ENCODE data around the gene ZMIZ1.

ZMIZ1 gene

DNA sequence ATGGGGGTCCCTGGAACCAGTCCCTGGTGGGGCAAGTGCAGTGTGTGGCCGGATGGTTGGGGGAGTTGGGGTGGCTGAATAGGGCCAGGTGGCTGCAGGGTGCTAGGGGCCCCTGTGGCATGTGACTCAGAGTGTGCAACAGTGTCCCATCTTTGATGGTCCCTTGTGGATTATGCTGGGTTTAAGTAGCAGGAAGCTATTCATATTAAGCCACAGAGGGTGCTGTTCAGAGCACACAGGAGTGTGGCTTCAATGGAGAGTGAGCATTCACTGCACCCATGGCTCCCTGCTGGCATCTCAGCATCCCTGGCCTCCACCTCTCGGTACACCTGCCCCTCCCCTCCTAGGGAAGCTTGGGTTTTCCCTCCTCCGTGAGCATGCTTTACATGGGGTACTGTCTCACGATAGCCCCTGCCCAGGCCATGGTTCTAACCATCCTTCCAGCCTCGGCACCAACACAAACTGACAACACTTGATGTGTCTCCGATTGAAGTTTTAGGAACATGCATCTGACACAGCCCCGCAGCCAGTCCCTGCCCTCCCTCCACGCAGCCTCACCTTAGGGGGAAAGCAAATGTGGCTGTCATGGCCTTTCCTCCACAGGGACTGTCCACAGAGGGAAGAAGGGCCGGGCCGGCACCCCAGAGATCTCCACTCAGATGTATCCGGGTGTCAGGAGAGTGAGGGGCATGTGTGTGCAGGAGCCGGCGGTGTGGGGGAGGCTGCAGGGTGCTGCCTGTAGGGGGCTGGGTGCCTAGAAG is 248.1 kb downstream of the ZMIZ1 start:
- Histone ChIP-seq H3K4me3 (ENCODE audit: low read length) (no peak overlapping the region), H3K9ac (ENCODE audit: low read depth, low read length) (no peak overlapping the region), H3K9me3 (ENCODE audit: insufficient read depth, low read depth, low read length) (no peaks in the 10 kb centered on the region), H3K36me3 (ENCODE audit: insufficient read depth, low read depth, low read length) (peaks cover 20% of the 10 kb centered on the region), H3K27ac (ENCODE audit: low read length) (no peak overlapping the region), H3K4me1 (ENCODE audit: insufficient read depth, low read length) (peaks cover 20% of the 10 kb centered on the region), H3K27me3 (ENCODE audit: insufficient read depth, low read length) (no peaks in the 10 kb centered on the region)

DNA sequence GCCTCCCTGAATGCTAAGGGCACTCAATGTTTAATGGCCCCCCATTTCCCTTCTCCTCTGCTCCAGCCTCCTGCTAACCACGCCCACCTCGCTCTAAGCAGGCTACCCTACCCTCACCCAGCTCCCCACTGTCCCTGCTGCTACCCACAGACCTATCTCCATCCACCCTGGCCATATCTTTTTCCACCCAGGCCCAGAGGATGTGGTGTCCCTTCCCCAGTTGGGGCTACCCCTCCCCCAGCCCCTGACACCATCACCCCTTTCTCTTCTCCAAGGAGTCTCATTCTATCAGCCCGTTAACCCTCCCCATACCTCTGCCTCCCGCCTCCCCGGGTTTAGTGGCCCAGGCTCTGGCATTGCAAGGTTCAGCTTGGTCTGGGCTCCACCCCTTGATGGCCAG is 249.6 kb downstream of the ZMIZ1 start:
- peaks cover 20% of the 10 kb centered on the region for H3K4me1 ChIP-seq (ENCODE audit: insufficient read depth, low read length)
- no peak overlapping the region for H3K4me3 ChIP-seq (ENCODE audit: low read length)
- H3K9me3 ChIP-seq (ENCODE audit: insufficient read depth, low read depth, low read length), result no peaks in the 10 kb centered on the region
- H3K9ac ChIP-seq (ENCODE audit: low read depth, low read length), result no peak overlapping the region
- no peak overlapping the region for H3K27ac ChIP-seq (ENCODE audit: low read length)
- no peaks in the 10 kb centered on the region for H3K27me3 ChIP-seq (ENCODE audit: insufficient read depth, low read length)
- peaks cover 15% of the 10 kb centered on the region; the same call in 1 of the 2 replicates for H3K36me3 ChIP-seq (ENCODE audit: insufficient read depth, low read depth, low read length)

GRCh38 chr10:79319115-79319771 is 250.5 kb downstream of the ZMIZ1 start:
- no peak overlapping the region for H3K9ac ChIP-seq (ENCODE audit: low read depth, low read length)
- H3K36me3 ChIP-seq (ENCODE audit: insufficient read depth, low read depth, low read length), result peaks cover 15% of the 10 kb centered on the region; the same call in 1 of the 2 replicates
- peaks cover 20% of the 10 kb centered on the region for H3K4me1 ChIP-seq (ENCODE audit: insufficient read depth, low read length)
- no peak overlapping the region for H3K27ac ChIP-seq (ENCODE audit: low read length)
- H3K4me3 ChIP-seq (ENCODE audit: low read length), result no peak overlapping the region
- no peaks in the 10 kb centered on the region for H3K9me3 ChIP-seq (ENCODE audit: insufficient read depth, low read depth, low read length)
- no peaks in the 10 kb centered on the region for H3K27me3 ChIP-seq (ENCODE audit: insufficient read depth, low read length)

DNA sequence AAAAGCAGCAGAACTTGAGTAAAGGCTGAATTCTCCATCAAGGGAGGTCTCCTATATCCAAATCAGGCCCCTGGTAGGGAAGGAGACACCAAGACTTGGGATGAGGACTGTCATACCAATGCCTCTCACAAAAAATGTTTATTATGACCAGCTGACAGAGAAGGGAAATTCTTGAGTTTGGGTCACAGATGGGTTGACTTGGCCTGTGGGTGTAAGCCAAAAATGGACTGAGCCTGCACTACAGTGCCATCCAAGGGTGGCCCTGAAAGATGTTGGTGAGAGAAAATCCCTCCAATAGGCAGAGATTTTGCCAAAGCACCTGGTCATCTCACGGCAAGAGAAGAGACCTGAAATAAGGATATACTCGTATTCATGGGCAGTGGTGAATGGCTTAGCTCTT is 251.6 kb downstream of the ZMIZ1 start:
- no peaks in the 10 kb centered on the region for H3K27me3 ChIP-seq (ENCODE audit: insufficient read depth, low read length)
- peaks cover 9% of the 10 kb centered on the region; the same call in 1 of the 2 replicates for H3K36me3 ChIP-seq (ENCODE audit: insufficient read depth, low read depth, low read length)
- H3K27ac ChIP-seq (ENCODE audit: low read length), result no peak overlapping the region
- no peak overlapping the region for H3K4me3 ChIP-seq (ENCODE audit: low read length)
- H3K9me3 ChIP-seq (ENCODE audit: insufficient read depth, low read depth, low read length), result no peaks in the 10 kb centered on the region
- peaks cover 20% of the 10 kb centered on the region for H3K4me1 ChIP-seq (ENCODE audit: insufficient read depth, low read length)
- no peak overlapping the region for H3K9ac ChIP-seq (ENCODE audit: low read depth, low read length)

DNA sequence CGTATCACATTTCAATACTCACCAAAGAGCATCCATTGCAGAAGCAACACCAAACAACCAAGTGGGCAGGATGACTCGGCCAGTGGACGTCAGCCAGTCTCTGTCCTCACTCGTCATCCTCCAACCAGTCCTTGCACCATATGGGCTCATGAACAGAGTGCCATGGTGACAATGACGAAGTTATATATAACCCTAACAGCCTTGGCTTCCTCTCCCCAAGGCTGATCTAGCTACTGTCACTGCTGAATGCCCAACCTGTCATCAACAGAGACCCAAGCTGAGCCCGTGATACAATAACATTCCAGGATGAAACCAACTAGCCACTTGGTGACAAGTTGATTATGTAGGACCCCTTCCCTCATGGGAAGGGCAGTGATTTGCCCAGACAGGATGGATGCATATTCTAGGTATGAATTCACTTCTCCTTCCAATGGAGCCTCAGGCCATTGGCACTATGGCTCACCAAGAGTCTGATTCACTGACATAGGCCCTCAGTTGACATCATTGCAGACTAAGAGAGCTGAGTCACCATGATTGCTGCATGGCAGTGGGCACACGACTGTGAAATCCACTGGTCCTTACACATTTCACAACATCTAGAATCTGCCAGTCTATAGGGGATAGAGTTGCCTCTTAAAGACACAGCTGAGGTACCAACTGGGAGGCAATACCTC is 252.2 kb downstream of the ZMIZ1 start:
- no peak overlapping the region for H3K4me3 ChIP-seq (ENCODE audit: low read length)
- no peaks in the 10 kb centered on the region for H3K27me3 ChIP-seq (ENCODE audit: insufficient read depth, low read length)
- H3K27ac ChIP-seq (ENCODE audit: low read length), result no peak overlapping the region
- H3K4me1 ChIP-seq (ENCODE audit: insufficient read depth, low read length), result peaks cover 20% of the 10 kb centered on the region
- no peak overlapping the region for H3K9ac ChIP-seq (ENCODE audit: low read depth, low read length)
- no peaks in the 10 kb centered on the region for H3K9me3 ChIP-seq (ENCODE audit: insufficient read depth, low read depth, low read length)
- H3K36me3 ChIP-seq (ENCODE audit: insufficient read depth, low read depth, low read length), result peaks cover 3% of the 10 kb centered on the region; the same call in 1 of the 2 replicates

GRCh38 chr10:79321494-79321882 is 252.7 kb downstream of the ZMIZ1 start:
- H3K4me3 ChIP-seq (ENCODE audit: low read length), result no peak overlapping the region
- H3K9ac ChIP-seq (ENCODE audit: low read depth, low read length), result no peak overlapping the region
- H3K4me1 ChIP-seq (ENCODE audit: insufficient read depth, low read length), result peaks cover 18% of the 10 kb centered on the region
- H3K36me3 ChIP-seq (ENCODE audit: insufficient read depth, low read depth, low read length), result no peaks in the 10 kb centered on the region
- no peaks in the 10 kb centered on the region for H3K9me3 ChIP-seq (ENCODE audit: insufficient read depth, low read depth, low read length)
- H3K27ac ChIP-seq (ENCODE audit: low read length), result no peak overlapping the region
- no peaks in the 10 kb centered on the region for H3K27me3 ChIP-seq (ENCODE audit: insufficient read depth, low read length)

DNA sequence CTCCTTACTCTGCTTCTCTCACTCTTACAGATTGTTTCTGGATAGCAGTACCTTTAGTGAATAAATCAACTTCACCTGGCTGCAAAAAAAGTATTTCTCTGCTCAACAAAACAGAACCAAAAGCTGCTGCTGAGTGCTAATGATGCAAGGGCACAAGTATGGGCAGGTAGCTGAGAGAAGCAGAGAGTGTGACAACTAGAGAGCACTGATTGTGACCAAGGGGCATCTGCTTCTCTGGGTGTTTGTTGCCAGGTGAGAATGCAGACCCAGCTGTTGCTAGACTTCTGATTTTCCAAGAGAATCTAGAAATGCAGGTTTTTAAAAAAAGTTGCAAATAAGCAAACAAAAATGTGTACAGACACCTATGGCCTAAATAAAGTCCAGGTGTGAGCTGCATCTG is 253.2 kb downstream of the ZMIZ1 start:
- Histone ChIP-seq H3K9me3 (ENCODE audit: insufficient read depth, low read depth, low read length) (no peaks in the 10 kb centered on the region), H3K27ac (ENCODE audit: low read length) (no peak overlapping the region), H3K4me3 (ENCODE audit: low read length) (no peak overlapping the region), H3K36me3 (ENCODE audit: insufficient read depth, low read depth, low read length) (no peaks in the 10 kb centered on the region), H3K9ac (ENCODE audit: low read depth, low read length) (no peak overlapping the region), H3K4me1 (ENCODE audit: insufficient read depth, low read length) (peaks cover 14% of the 10 kb centered on the region), H3K27me3 (ENCODE audit: insufficient read depth, low read length) (no peaks in the 10 kb centered on the region)

DNA sequence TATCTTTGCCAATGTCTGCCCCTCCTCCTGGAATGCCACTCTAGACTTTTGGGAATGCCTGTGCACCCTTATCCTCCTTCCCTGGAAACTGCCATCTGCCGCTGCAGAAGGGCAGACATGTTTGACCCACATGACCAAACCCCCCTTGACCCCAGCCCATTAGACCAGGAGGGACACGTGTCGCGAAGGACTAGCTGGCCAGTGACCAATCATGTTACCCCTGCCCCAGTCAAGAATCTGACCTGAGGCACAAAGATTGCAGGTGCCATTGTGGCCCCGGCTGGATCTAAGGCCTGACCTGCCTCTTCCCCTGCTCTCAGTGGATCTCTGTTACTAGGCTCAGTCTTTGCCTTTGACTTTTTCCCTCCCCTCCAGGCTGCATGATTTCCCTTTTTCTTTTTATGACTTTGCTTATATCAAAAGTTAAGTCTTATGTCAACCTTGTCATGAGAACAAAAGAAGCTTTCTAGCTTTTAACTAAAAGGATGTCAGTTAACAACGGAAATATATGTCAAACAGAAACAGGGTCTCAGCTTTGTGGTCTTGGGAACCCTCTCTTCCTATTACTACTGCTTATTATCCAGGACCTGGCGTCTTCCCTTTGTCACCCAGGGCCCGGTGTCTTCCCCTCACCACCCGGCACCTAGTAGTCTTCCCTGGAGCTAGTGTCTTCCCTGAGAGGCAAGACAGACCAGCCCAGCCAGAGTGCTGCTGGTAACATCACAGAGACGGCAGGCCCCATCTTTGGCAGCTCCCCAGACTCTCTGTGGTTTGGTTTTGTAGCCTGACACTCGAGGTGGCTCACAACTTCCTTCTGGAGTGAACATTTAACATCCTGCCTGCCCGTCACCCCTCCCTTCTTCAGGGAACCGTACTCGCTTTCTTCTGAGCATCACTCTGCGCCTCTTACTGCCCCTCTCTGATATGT is 254.1 kb downstream of the ZMIZ1 start:
- H3K9ac ChIP-seq (ENCODE audit: low read depth, low read length), result no peak overlapping the region
- no peak overlapping the region for H3K27ac ChIP-seq (ENCODE audit: low read length)
- no peaks in the 10 kb centered on the region for H3K9me3 ChIP-seq (ENCODE audit: insufficient read depth, low read depth, low read length)
- no peak overlapping the region for H3K4me3 ChIP-seq (ENCODE audit: low read length)
- peaks cover 4% of the 10 kb centered on the region for H3K4me1 ChIP-seq (ENCODE audit: insufficient read depth, low read length)
- H3K36me3 ChIP-seq (ENCODE audit: insufficient read depth, low read depth, low read length), result no peaks in the 10 kb centered on the region
- H3K27me3 ChIP-seq (ENCODE audit: insufficient read depth, low read length), result no peaks in the 10 kb centered on the region

DNA sequence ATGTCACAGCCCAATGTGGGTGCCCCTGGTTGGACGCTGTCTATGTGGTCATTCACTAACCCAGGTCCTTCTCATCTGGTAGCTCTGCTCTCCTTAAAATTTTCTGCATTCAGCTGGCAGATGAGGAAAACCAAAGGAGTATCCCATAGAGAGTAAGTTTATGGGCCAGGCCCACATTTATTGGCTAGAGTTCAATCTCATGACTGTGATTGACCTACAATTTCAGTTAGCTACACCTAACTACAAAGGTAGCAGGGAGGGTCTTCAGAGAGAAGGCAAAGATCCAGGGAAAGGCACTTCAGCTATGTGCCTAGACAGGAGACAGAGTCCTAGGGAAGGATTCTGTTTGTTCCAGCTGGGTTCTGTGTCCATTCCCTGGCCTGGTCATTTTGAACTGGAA is 254.8 kb downstream of the ZMIZ1 start:
- H3K27me3 ChIP-seq (ENCODE audit: insufficient read depth, low read length), result no peaks in the 10 kb centered on the region
- H3K4me1 ChIP-seq (ENCODE audit: insufficient read depth, low read length), result no peaks in the 10 kb centered on the region
- H3K27ac ChIP-seq (ENCODE audit: low read length), result no peak overlapping the region
- H3K9me3 ChIP-seq (ENCODE audit: insufficient read depth, low read depth, low read length), result no peaks in the 10 kb centered on the region
- H3K36me3 ChIP-seq (ENCODE audit: insufficient read depth, low read depth, low read length), result no peaks in the 10 kb centered on the region
- H3K9ac ChIP-seq (ENCODE audit: low read depth, low read length), result no peak overlapping the region
- H3K4me3 ChIP-seq (ENCODE audit: low read length), result no peak overlapping the region

GRCh38 chr10:79324032-79324695 is 255.4 kb downstream of the ZMIZ1 start:
- Histone ChIP-seq H3K27ac (ENCODE audit: low read length) (no peak overlapping the region), H3K36me3 (ENCODE audit: insufficient read depth, low read depth, low read length) (no peaks in the 10 kb centered on the region), H3K9me3 (ENCODE audit: insufficient read depth, low read depth, low read length) (no peaks in the 10 kb centered on the region), H3K4me1 (ENCODE audit: insufficient read depth, low read length) (no peaks in the 10 kb centered on the region), H3K4me3 (ENCODE audit: low read length) (no peak overlapping the region), H3K27me3 (ENCODE audit: insufficient read depth, low read length) (no peaks in the 10 kb centered on the region), H3K9ac (ENCODE audit: low read depth, low read length) (no peak overlapping the region)

Data from iPS-20b (cell line).